NCI-H2227 (cell line): ENCODE data around the gene CAPNS2.
"Not testable (repeated sequence)": the region's sequence is repeated elsewhere in the genome, so short reads cannot be mapped to it uniquely, and the experiment has no call there.

Experiments used
- DNase-seq: peaks from one replicate; lab custom pipeline; 2025; ENCODE audit not compliant: unreplicated experiment; lab: John Stamatoyannopoulos, UW

The CAPNS2 gene

GRCh38 chr16:55567382-55567781 lies 898 bp downstream of the CAPNS2 start:
- no peak for DNase-seq

DNA sequence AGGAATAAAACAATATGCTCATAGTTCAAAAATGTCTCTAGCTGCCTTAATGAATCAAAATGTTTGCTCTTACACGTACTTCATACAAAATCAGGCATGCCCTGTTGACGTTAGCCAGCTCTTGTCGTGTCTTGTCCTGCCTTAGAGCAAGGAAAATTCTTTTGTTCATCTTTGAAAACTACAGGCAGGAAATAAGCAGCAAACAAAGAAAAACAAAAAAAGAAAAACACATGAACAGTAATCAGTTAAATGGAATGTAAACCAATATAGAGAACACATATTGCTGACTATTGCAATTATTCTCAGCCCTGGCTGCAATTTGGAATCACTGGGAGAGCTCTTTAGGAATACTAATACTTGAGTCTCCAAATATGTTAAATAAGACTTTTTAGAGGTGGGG lies 1.7 kb downstream of the CAPNS2 start:
- no peak for DNase-seq

- no peak for DNase-seq
Measured at GRCh38 chr16:55569025-55569424, 2.5 kb downstream of the CAPNS2 start.

GRCh38 chr16:55570159-55570558 lies 3.7 kb downstream of the CAPNS2 start:
- no peak for DNase-seq

DNA sequence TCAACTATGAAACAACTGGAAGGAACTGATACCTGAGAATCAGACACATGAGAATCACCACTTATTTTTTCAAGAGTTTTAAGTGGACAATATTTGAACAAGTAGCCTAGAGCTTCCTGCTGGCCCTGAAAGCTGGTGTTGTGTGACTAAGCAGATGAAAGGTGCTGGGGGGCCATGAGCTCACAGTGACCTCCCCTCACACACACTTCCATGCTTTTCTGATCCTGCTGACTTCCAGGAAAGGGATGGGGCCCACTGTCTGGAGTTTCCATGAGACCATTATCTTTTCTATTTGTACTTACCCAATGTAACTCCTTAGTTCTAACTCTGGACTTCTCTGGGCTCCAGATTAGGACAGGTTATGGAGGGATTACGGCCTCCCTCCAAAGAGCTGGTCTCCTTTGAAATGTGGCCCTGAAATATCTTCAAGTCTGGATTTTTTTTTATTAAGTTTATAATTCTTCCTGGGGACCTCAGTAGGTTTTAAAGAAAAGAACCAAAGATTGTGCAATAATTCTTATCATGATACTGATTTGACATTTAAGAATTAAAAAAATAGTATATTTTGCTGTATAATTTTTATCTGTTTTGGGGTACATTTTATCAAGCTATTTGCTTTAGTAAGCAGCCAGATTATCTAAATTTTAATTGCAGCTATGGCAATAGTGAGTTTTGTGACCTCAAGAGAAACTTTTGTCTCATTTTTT lies 4.9 kb downstream of the CAPNS2 start:
- no peak for DNase-seq

DNA sequence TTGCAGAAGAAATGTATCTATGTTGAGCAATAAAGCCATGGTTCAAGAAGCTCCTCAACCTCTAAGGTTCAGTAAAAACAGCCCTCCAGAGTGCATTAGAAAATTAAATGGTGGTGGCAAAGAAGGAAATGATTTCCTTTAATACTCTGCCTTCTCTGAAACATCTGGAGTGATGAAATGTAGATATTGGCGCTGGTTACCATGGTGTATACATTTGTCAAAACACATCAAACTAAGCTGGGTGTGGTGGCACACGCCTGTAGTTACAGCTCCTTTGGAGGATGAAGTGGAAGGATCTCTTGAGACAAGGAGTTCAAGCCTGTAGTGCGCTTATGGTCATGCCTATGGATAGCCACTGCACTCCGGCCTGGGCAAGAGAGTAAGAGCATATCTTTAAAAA lies 6.0 kb downstream of the CAPNS2 start:
- no peak for DNase-seq

DNA sequence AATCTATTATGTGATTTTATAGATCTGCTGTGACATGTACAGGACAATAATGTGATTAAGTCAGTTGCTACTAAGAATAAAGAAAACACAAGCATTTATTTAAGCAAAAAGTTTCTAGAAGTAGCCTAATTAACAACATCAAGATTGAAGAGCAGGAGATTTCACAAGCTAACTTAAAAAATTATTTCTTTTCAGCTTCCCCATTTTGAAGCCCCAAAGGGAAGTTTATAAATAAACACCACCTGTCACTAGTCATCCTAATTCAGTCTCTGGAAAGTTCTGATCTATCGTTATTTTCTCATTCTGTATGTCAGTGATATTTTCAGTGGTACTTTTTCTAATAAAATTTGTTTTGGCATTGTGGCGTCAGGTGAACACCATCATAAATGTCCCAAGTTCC lies 8.3 kb downstream of the CAPNS2 start:
- DNase-seq, result no peak

DNA sequence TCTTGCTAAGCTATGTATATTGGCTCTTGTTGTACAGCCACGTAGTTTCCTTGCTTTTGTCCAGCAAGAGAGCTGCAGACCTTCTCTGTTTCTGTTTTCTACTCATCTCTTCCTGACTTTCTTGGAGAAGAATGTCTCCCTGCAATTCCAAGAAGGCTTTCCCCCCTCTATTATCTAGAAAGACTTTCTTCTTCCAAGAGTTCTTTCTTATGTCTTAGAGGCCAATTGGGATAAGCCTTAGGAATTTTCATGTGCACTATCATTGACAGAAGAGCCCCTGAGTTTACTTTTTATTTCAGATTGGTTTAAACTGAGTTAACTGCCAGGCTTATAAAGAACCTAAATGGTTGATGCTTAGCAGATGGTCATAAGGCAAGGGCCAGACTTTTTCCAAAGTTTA lies 9.0 kb downstream of the CAPNS2 start:
- DNase-seq, result no peak

DNA sequence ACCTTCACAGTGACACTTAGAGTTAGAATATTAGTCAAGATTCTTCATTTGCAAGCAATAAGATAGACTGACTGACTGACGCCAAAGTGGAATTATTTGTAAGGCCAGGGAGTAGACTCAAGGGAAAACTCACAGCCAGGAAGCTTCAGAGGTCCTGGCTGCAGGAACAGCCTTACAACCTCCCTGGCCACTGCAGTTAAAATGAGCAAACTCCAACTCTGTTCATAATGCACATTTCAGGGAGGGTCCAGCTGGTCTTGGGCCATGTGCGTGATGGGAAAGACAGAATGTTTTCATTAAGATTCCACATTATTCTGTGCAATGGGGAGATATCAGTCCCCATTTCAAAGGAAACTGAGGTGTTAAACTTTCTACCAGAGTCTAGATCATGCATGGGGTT lies 9.9 kb downstream of the CAPNS2 start:
- no peak for DNase-seq

DNA sequence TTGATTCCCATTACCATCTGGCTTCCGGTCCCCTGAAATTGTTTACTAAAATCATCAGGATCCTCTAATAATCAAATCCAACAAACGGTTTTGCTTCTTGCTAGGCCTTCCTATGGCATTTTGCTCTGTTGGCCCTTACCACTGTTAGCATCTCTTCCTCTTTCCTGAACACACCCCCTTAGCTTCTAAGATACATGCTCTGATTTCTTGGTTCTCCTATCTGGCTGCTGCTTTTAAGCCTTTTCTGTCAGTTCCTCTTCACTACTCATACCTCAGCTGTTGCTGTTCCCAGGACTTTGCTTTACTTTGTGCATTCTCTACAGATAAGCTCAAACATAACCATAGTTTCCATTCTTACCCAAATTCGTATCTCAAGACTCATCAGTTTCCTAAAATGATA lies 11.4 kb downstream of the CAPNS2 start:
- DNase-seq, result no peak

DNA sequence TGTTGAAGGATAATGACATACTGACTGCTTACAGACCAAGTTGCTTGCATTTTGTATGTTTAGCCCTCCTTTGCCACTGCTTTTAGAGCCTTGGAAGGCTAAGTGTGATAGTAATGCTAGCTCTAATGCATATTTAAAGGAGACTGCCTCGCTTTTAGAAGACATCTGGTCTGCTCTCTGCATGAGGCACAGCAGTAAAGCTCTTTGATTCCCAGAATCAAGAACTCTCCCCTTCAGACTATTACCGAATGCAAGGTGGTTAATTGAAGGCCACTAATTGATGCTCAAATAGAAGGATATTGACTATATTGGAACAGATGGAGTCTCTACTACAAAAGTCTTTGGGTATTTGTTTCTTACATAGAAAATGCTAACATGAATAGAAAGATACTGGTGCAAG lies 19.1 kb downstream of the CAPNS2 start:
- DNase-seq, result no peak

- no peak for DNase-seq
Measured at GRCh38 chr16:55588799-55589198, 22.3 kb downstream of the CAPNS2 start.

- no peak for DNase-seq
Measured at GRCh38 chr16:55592306-55592705, 25.8 kb downstream of the CAPNS2 start.

- DNase-seq, result no peak
Measured at GRCh38 chr16:55597928-55598327, 31.4 kb downstream of the CAPNS2 start.

- DNase-seq, result no peak
Measured at GRCh38 chr16:55605754-55606336, 39.4 kb downstream of the CAPNS2 start.

DNA sequence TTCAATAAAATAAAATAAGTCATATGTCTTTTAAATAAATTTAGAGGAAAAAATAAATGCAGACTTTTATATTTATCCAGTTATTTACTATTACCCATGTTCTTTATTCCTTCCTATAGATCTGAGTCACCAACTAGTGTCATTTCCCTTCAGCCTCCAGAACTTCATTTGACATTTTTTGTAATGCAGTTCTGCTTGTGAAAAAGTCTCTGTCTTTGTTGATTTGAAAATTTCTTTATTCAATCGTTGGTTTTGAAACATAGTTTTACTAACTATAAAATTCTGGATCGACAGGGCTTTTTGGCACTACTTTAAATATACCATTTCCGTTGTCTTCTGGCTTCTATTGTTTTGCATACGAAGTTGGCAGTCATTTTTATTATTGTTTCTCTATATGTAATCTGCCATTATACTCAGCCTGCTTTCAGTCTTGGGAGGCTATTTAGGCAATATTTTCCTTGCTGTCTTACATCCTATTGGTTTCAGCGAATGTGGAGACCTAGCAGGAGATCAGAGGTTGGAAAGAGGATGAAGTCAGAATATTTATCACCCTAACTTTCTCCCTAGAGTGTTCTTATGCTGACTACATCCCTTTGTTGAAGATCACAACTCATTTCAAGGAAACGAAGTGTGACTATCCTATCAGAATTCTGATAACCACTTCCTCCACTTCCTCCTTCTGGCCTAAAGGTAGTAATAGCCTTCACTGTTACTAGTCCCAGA lies 47.3 kb downstream of the CAPNS2 start:
- no peak for DNase-seq

- DNase-seq, result no peak
Measured at GRCh38 chr16:55615071-55615470, 48.6 kb downstream of the CAPNS2 start.

DNA sequence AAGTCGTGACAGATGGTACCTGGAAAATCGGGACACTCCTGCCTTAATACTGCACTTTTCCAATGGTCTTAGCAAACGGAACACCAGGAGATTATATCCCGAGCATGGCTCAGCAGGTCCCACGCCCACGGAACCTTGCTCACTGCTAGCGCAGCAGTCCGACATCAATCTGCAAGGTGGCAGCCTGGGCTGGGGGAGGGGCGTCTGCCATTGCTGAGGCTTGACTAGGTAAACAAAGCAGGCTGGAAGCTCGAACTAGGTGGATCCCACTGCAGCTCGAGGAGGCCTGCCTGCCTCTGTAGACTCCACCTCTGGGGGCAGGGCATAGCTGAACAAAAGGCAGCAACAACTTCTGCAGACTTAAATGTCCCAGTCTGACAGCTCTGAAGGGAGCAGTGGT lies 49.2 kb downstream of the CAPNS2 start:
- not testable (repeated sequence) for DNase-seq
